ENCODE measurements around the gene ZNF469.
"Not testable (repeated sequence)": the region's sequence is repeated elsewhere in the genome, so short reads cannot be mapped to it uniquely, and the experiment has no call there.

ZNF469 gene

GRCh38 chr16:88356124-88356726 is 26.5 kb upstream of the ZNF469 start:
- H3K4me3 ChIP-seq (ENCODE audit: low read length): no peak overlapping the region
- DNase-seq (ENCODE audit: low read depth): no peak
- TF ChIP-seq, protein P1, sequence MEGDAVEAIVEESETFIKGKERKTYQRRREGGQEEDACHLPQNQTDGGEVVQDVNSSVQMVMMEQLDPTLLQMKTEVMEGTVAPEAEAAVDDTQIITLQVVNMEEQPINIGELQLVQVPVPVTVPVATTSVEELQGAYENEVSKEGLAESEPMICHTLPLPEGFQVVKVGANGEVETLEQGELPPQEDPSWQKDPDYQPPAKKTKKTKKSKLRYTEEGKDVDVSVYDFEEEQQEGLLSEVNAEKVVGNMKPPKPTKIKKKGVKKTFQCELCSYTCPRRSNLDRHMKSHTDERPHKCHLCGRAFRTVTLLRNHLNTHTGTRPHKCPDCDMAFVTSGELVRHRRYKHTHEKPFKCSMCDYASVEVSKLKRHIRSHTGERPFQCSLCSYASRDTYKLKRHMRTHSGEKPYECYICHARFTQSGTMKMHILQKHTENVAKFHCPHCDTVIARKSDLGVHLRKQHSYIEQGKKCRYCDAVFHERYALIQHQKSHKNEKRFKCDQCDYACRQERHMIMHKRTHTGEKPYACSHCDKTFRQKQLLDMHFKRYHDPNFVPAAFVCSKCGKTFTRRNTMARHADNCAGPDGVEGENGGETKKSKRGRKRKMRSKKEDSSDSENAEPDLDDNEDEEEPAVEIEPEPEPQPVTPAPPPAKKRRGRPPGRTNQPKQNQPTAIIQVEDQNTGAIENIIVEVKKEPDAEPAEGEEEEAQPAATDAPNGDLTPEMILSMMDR (conservative IDR thresholded peaks at IDR 0.05; ENCODE audit: low read length): no peak

DNA sequence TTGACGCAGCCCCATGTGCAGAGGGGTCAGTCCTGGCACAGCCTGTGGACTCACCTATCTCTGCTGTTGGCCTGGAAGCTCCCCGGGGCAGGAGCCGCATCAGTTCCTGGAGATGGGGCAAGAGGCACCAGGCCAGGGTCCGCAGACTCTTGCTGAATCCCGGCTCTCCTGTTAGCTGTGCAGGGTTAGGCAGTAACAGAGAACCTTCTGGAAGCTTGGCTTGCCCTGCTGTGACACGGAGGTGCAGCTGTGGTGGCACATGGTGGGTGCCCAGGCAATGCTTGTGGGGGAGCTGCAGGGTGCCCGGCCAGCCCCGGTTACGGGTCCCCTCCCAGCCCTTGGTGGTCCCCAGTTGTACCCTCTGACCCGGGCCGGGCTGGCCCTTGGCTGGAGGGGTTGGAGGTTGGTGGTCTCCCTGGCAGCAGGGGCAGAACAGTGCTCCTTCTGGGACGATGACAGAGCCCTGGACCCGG is 26.0 kb upstream of the ZNF469 start:
- no peak for DNase-seq (ENCODE audit: low read depth)
- no peak overlapping the region for H3K4me3 ChIP-seq (ENCODE audit: low read length)
- TF ChIP-seq, protein P1 (conservative IDR thresholded peaks at IDR 0.05; ENCODE audit: low read length): no peak

DNA sequence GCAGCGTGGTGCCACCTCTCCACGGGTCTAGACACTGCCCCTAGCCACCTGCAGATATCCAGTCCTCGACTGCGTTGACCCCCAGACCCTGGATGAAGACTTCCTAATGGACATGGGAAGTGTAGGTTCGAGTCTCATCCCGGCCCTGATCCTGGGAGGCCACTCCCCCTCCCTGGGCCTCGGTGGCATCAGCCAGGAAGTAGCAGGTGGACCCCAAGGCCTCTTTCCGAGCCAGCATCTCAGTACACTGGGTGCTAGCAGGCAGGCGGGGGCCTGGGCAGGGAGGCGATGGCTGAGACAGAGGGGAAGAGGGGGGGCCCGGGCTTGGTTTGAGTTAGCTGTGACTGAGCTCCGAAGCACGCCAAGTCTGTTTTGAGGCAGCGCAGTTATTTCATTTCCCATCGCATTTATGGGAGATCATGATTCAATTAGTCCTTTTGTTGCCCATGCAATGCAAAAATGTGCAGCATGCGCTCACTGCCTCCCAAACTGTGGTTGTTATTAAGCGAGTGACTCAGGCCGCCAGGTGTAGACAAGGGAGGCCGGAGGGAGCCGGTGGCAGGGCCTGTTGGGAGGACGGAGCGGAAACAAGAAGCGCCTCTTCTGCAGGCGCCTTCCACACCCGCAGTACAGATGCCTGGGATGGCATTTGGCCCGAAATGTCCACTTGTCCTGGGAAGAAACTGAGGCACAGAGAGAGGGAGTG is 25.3 kb upstream of the ZNF469 start:
- DNase-seq (ENCODE audit: low read depth): peak; percentile 76
- TF ChIP-seq, protein P1 (conservative IDR thresholded peaks at IDR 0.05; ENCODE audit: low read length): no peak
- no peak overlapping the region for H3K4me3 ChIP-seq (ENCODE audit: low read length)

DNA sequence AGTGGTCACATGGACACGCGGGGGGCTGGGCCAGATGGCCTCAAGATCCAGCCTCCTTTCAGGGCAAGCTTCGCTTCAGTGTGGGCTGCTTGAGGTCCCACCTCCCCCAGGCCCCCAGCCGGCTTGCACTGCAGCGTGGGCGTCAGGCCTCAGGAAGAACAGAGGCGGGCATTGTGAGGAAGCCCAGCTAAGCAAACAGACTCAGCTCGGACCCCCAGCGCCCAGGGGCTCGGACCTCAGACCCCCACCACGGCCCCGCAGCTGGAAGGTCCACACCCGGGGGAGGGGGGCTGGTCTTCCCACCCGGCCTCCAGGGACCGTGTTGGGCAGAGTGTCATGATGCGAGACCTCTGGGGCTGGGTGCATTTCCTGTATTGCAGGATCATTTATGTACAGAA is 24.7 kb upstream of the ZNF469 start:
- no peak for DNase-seq (ENCODE audit: low read depth)
- H3K4me3 ChIP-seq (ENCODE audit: low read length): no peak overlapping the region
- TF ChIP-seq, protein P1 (conservative IDR thresholded peaks at IDR 0.05; ENCODE audit: low read length): no peak

DNA sequence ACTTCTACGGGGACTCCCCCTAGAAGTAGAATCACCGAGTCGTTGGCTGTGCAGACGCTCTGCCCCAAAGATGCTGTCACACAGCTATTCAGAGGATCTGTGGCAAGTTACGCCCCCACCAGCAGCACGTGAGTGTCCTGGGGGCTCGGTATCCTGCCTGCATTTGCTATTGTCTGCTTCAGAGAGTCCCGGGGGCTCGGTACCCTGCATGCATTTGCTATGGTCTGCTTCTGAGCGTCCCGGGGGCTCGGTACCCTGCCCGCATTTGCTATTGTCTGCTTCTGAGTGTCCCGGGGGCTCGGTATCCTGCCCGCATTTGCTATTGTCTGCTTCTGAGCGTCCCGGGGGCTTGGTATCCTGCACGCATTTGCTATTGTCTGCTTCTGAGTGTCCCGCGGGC is 23.8 kb upstream of the ZNF469 start:
- no peak overlapping the region for H3K4me3 ChIP-seq (ENCODE audit: low read length)
- TF ChIP-seq, protein P1 (conservative IDR thresholded peaks at IDR 0.05; ENCODE audit: low read length): no peak
- DNase-seq (ENCODE audit: low read depth): no peak

DNA sequence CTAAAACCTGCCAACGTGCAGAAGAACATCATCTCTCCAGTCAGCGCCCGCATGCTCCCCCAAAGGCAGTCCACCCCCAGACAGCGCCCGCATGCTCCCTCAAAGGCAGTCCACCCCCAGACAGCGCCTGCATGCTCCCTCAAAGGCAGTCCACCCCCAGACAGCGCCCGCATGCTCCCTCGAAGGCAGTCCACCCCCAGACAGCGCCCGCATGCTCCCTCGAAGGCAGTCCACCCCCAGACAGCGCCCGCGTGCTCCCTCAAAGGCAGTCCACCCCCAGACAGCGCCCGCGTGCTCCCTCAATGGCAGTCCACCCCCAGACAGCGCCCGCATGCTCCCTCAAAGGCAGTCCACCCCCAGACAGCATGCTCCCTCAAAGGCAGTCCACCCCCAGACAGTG is 22.4 kb upstream of the ZNF469 start:
- not testable (repeated sequence) for H3K4me3 ChIP-seq (ENCODE audit: low read length); DNase-seq (ENCODE audit: low read depth)

DNA sequence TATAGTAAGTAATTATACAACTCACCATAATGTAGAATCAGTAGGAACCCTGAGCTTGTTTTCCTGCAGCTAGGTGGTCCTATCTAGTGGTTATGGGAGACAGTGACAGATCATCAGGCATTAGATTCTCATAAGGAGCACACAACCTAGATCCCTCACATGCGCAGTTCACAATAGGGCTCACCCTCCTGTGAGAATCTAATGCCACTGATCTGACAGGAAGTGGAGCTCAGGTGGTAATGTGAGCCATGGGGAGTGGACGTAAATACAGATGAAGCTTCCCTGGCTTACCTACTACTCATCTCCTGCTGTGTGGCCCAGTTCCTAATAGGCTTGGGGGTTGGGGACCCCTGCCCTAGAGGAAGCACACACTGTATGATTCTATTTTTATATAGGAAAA is 21.8 kb upstream of the ZNF469 start:
- no peak for DNase-seq (ENCODE audit: low read depth)
- H3K4me3 ChIP-seq (ENCODE audit: low read length): no peak overlapping the region
- TF ChIP-seq, protein P1 (conservative IDR thresholded peaks at IDR 0.05; ENCODE audit: low read length): no peak

All from AG10803 (cell line).